Testis (tissue), 5 donors: Measurements from ENCODE around the gene SCARB1. TPM values are rescaled to one million over a fixed set of nuclear protein-coding genes. Genes with fewer than 3 reads are reported as not detected.
"Not testable (repeated sequence)": the region's sequence is repeated elsewhere in the genome, so short reads cannot be mapped to it uniquely, and the experiment has no call there.

Experiments
- DNase-seq: peaks from one replicate; pipeline ENCODE4 v3.0.0-alpha.2; 2019
- H3K27ac ChIP-seq, 2 donors: fragments of 200-600 bp; sonication (generic); one replicate each; pipeline ENCODE4 v1.5.1; 2019
- H3K27me3 ChIP-seq: fragments of 200-600 bp; sonication (generic); one replicate; pipeline ENCODE4 v1.5.1; 2019
- H3K36me3 ChIP-seq: fragments of 200-600 bp; sonication (generic); one replicate; pipeline ENCODE4 v1.5.1; 2017; ENCODE audit warnings: low read depth; ENCODE audit errors: missing control alignments
- H3K4me1 ChIP-seq: fragments of 200-600 bp; sonication (generic); one replicate; pipeline ENCODE4 v1.5.1; 2019
- H3K4me3 ChIP-seq, 2 donors: fragments of 200-600 bp; sonication (generic); one replicate each; pipeline ENCODE4 v1.5.1; 2017 to 2019
- H3K9me3 ChIP-seq: fragments of 200-600 bp; sonication (generic); one replicate; pipeline ENCODE4 v1.5.1; 2017
- POLR2A ChIP-seq: fragments of 450-650 bp; IDR thresholded peaks from one replicate; pipeline ENCODE4 v1.6.1; 2017; ENCODE audit warnings: antibody characterized with exemption, mild to moderate bottlenecking, moderate library complexity
- WGBS, 2 donors: methylation state at CpG; one replicate each; pipeline ENCODE4 v1.1.5; 2018; 5-methylcytosine and 5-hydroxymethylcytosine counted together
- intact Hi-C: fragments of 100-400 bp; cut with DNase I; formaldehyde crosslinking; loops from one replicate; pipeline ENCODE4 v1.15.1; 2023; ENCODE audit warnings: low total_unique reads
- long read RNA-seq, 2 donors: transcript quantifications; one replicate each; lab custom pipeline, GENCODE V29; 2026
- polyA plus RNA-seq: library from polyadenylated mRNA; stranded (reverse); fragments of 350-450 nt; fragmentation: Illumina TruSeq; extraction: RNeasy Lipid Tissue Mini Kit (QIAGEN cat#74804); gene quantifications from one replicate; pipeline ENCODE4 v1.2.3, GENCODE V29; 2014; ENCODE audit warnings: low read depth, low replicate concordance; ENCODE audit not compliant: insufficient read depth
- total RNA-seq, 2 donors: library from RNA; depleted of rRNA; stranded (reverse); fragments of >200 nt; gene quantifications; one replicate each; pipeline ENCODE4 v1.2.3, GENCODE V29; 2016
- TF ChIP-seq, protein P1 (sequence below), 3 experiments: fragments of 450-650 bp in 2 of 3; fragments of 200-600 bp in 1 of 3; sonication (generic) in 1 of 3; IDR thresholded peaks; one replicate each; pipeline ENCODE4 v1.5.1; 2016 to 2019; ENCODE audit warnings: antibody characterized with exemption in 3 of 3, mild to moderate bottlenecking in 2 of 3, moderate library complexity in 1 of 3

The SCARB1 gene
- 10 to 100 TPM; 46.9 to 73.6 TPM for total RNA-seq
- 116 TPM for polyA plus RNA-seq
- long read RNA-seq, donor 1, full-length matches to known transcripts = 202 of 348 reads
- long read RNA-seq, donor 1, partial matches to known transcripts = 141 of 348 reads
- long read RNA-seq, donor 1, other reads (novel, unspliced or antisense) = 5 of 348 reads
- long read RNA-seq, donor 2, transcript SCARB1-201 (13 exons, 2,611 nt) = major isoform, 110 of 462 reads
- long read RNA-seq, donor 2, transcript SCARB1-210 (3 exons, 581 nt) = minor isoform, 13 of 462 reads
- long read RNA-seq, donor 2, transcript SCARB1-202 (12 exons, 3,329 nt) = minor isoform, 11 of 462 reads
- long read RNA-seq, donor 2, transcript SCARB1-209 (2 exons, 851 nt) = minor isoform, 25 of 462 reads
- long read RNA-seq, donor 2, partial matches to known transcripts = 293 of 462 reads
- long read RNA-seq, donor 2, other reads (novel, unspliced or antisense) = 6 of 462 reads

DNA sequence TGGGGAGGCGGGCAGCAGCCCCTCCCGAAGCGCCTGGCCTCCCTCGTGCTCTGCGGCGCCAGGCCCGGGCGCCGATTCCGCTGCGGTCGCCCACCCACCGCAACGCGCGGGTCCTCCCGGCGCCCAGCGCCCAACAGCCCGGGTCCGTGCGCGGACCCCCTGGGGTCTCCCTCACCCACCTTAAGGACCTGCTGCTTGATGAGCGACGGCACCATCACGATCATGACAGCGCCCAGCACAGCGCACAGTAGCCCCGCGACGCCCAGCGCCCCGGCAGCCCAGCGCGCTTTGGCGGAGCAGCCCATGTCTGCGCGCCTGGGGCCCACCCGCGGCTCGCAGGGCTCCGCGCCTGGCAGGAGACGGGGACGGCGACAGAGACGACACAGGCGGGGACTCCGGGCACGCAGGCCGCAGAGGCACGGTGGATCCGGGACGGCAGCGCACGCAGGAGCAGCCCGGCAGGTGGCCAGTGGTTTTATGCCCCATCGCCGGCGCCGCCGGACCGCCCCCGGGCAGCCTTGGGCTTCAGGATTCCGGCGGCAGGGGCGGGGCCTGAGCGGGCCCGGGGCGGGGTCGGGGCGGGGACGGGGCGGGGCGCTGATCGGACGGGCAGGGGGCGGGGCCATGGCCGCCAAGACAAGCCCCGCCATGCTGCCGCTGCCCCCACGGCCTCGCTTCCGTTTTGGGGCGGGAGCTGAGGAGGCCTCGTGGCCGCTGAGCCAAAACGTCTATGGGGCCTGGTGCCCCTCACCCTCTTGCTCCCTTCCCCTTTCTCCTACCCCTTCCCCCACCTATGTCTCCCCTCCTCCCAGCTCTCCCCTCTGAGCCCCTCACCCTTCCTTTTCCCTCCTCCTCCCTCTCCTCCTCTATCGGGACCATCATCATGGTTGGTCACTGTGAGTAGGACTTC lies at the start of gene SCARB1:
SCARB1 (minus strand) TSS at position 449 of the 910 bp plus-strand sequence; CDS start at position 305, 144 bp downstream.
- Histone ChIP-seq H3K36me3 (no peaks in the 10 kb centered on the region), H3K9me3 (no peaks in the 10 kb centered on the region), H3K27me3 (no peaks in the 10 kb centered on the region), H3K4me1 (peaks cover 12% of the 10 kb centered on the region), H3K27ac (peak within 1 kb of the TSS; percentile 27 to 73), H3K4me3 (peak within 1 kb of the TSS; percentile 71 to 79)
- DNase-seq = peak; percentile 89
- 1 to 3% methylated on average over 14 to 59 of the region's 89 CpGs for WGBS, 2 donors
- TF ChIP-seq, protein P1, sequence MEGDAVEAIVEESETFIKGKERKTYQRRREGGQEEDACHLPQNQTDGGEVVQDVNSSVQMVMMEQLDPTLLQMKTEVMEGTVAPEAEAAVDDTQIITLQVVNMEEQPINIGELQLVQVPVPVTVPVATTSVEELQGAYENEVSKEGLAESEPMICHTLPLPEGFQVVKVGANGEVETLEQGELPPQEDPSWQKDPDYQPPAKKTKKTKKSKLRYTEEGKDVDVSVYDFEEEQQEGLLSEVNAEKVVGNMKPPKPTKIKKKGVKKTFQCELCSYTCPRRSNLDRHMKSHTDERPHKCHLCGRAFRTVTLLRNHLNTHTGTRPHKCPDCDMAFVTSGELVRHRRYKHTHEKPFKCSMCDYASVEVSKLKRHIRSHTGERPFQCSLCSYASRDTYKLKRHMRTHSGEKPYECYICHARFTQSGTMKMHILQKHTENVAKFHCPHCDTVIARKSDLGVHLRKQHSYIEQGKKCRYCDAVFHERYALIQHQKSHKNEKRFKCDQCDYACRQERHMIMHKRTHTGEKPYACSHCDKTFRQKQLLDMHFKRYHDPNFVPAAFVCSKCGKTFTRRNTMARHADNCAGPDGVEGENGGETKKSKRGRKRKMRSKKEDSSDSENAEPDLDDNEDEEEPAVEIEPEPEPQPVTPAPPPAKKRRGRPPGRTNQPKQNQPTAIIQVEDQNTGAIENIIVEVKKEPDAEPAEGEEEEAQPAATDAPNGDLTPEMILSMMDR (IDR thresholded peaks at IDR 0.05) = no peak
- TF ChIP-seq POLR2A = no peak
- intact Hi-C loops = no loop called here

DNA sequence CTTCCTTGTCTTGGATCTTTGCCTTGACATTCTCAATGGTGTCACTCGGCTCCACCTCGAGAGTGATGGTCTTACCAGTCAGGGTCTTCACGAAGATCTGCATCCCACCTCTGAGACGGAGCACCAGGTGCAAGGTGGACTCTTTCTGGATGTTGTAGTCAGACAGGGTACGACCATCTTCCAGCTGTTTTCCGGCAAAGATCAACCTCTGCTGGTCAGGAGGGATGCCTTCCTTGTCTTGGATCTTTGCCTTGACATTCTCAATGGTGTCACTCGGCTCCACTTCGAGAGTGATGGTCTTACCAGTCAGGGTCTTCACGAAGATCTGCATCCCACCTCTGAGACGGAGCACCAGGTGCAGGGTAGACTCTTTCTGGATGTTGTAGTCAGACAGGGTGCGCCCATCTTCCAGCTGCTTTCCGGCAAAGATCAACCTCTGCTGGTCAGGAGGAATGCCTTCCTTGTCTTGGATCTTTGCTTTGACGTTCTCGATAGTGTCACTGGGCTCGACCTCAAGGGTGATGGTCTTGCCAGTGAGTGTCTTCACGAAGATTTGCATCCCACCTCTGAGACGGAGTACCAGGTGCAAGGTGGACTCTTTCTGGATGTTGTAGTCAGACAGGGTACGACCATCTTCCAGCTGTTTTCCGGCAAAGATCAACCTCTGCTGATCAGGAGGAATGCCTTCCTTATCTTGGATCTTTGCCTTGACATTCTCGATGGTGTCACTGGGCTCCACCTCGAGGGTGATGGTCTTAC lies 49.0 kb upstream of the SCARB1 start:
- Histone ChIP-seq H3K4me1 (peaks cover 38% of the 10 kb centered on the region), H3K4me3 (peak overlapping the region in 1 of 2 donors; percentile 98), H3K27ac (peak overlapping the region in 1 of 2 donors; percentile 100)
- H3K9me3 ChIP-seq, DNase-seq, H3K27me3 ChIP-seq, H3K36me3 ChIP-seq, intact Hi-C loops: not testable (repeated sequence)
- WGBS, 2 donors = 26 to 69% methylated on average over 5 to 21 of the region's 21 CpGs

DNA sequence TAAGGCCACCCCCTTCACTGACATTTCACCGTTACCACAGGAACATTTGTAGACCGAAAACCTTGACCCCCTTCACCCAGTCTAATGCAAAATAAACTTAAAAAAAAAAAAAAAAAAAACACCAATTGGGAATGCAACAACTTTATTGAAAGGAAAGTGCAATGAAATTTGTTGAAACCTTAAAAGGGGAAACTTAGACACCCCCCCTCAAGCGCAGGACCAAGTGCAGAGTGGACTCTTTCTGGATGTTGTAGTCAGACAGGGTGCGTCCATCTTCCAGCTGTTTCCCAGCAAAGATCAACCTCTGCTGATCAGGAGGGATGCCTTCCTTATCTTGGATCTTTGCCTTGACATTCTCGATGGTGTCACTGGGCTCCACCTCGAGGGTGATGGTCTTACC lies 47.9 kb upstream of the SCARB1 start:
- intact Hi-C loops, H3K36me3 ChIP-seq: not testable (repeated sequence)

GRCh38 chr12:124910561-124911478 lies 47.2 kb upstream of the SCARB1 start:
- Histone ChIP-seq H3K9me3 (no peaks in the 10 kb centered on the region), H3K4me1 (peaks cover 28% of the 10 kb centered on the region), H3K4me3 (no peak overlapping the region), H3K27me3 (no peaks in the 10 kb centered on the region), H3K27ac (peak overlapping the region; percentile 14 to 31), H3K36me3 (no peaks in the 10 kb centered on the region)
- intact Hi-C loops = no loop called here
- TF ChIP-seq, protein P1 (IDR thresholded peaks at IDR 0.05) = no peak
- TF ChIP-seq POLR2A = no peak
- 63 to 74% methylated on average over 9 of the region's 9 CpGs for WGBS, 2 donors
- DNase-seq = no peak

More for the DNA sequence above, 47.9 kb upstream of the SCARB1 start:
- H3K27me3 ChIP-seq, H3K27ac ChIP-seq, H3K4me3 ChIP-seq, DNase-seq, H3K9me3 ChIP-seq: not testable (repeated sequence)
- 65 to 71% methylated on average over 6 of the region's 6 CpGs for WGBS, 2 donors
- peaks cover 34% of the 10 kb centered on the region for H3K4me1 ChIP-seq
